ENCODE measurements around the gene LRRC57.

DNA sequence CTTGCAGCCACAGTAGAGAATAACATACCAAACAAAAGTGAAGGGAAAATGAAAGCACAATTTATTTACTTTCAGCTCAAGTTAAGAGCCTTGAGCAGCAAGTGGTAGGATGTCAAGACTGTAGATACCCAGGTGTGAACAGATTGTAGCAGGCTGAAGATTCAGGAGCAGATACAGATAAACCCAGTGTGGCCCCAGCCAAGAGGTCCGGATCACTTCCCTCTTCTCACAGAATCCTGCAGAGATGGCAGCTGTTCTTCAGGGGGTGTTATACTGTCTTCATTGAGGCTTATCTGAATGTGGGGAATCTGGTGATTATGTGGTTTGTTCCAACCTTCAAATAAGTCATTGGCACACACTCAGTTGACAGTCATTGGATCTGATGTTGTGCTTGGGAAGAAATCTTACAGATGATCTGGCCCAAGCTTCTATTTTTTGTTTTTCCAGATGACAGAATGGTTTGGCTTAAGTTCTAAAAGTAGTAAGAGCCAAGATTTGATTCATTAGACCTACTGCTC lies 29.0 kb upstream of the LRRC57 start:
- TF ChIP-seq, protein P1, sequence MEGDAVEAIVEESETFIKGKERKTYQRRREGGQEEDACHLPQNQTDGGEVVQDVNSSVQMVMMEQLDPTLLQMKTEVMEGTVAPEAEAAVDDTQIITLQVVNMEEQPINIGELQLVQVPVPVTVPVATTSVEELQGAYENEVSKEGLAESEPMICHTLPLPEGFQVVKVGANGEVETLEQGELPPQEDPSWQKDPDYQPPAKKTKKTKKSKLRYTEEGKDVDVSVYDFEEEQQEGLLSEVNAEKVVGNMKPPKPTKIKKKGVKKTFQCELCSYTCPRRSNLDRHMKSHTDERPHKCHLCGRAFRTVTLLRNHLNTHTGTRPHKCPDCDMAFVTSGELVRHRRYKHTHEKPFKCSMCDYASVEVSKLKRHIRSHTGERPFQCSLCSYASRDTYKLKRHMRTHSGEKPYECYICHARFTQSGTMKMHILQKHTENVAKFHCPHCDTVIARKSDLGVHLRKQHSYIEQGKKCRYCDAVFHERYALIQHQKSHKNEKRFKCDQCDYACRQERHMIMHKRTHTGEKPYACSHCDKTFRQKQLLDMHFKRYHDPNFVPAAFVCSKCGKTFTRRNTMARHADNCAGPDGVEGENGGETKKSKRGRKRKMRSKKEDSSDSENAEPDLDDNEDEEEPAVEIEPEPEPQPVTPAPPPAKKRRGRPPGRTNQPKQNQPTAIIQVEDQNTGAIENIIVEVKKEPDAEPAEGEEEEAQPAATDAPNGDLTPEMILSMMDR (IDR thresholded peaks at IDR 0.05) = no peak
- no peak for TF ChIP-seq POLR2A (IDR thresholded peaks at IDR 0.05)
